ENCODE results near the gene ANKFN1. TPM values are rescaled to one million over a fixed set of nuclear protein-coding genes. Genes with fewer than 3 reads are reported as not detected.

The ANKFN1 gene
- total RNA-seq, 1 donor from 2014 or later = 0.21 TPM

DNA sequence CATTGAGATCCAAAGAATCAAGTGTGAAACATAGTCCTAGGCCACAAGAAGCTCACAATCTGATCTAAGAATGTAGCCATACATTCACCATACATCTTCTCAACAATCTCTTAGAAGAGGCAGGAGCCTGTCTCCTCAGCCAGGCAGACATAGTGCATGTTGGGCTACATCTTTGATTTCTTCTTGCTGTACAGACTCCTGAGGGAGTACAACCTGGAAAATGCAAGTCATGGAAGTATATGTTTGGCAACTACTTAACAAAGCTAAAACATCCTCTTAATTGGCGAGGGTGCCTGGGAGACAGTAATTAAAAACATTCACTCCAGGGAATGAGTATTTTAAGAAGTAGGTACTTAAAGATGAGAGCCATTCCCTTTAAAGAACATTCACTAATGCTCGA is 361.0 kb downstream of the ANKFN1 start:
- H3K27ac Mint-ChIP-seq (ENCODE audit: unreplicated experiment) = no peak overlapping the region
- H3K4me3 Mint-ChIP-seq = no peak overlapping the region
- no peaks in the 10 kb centered on the region for H3K27me3 Mint-ChIP-seq (ENCODE audit: low read depth)
- no peak for DNase-seq (ENCODE audit: low read depth, low spot score)
- no peaks in the 10 kb centered on the region for H3K36me3 Mint-ChIP-seq (ENCODE audit: low read depth)
- TF ChIP-seq, protein P1, sequence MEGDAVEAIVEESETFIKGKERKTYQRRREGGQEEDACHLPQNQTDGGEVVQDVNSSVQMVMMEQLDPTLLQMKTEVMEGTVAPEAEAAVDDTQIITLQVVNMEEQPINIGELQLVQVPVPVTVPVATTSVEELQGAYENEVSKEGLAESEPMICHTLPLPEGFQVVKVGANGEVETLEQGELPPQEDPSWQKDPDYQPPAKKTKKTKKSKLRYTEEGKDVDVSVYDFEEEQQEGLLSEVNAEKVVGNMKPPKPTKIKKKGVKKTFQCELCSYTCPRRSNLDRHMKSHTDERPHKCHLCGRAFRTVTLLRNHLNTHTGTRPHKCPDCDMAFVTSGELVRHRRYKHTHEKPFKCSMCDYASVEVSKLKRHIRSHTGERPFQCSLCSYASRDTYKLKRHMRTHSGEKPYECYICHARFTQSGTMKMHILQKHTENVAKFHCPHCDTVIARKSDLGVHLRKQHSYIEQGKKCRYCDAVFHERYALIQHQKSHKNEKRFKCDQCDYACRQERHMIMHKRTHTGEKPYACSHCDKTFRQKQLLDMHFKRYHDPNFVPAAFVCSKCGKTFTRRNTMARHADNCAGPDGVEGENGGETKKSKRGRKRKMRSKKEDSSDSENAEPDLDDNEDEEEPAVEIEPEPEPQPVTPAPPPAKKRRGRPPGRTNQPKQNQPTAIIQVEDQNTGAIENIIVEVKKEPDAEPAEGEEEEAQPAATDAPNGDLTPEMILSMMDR (conservative IDR thresholded peaks at IDR 0.05) = no peak
- no peaks in the 10 kb centered on the region for H3K4me1 Mint-ChIP-seq
- H3K9me3 Mint-ChIP-seq = no peaks in the 10 kb centered on the region

- Mint-ChIP-seq H3K9me3 (no peaks in the 10 kb centered on the region), H3K27ac (ENCODE audit: unreplicated experiment) (no peak overlapping the region), H3K27me3 (ENCODE audit: low read depth) (no peaks in the 10 kb centered on the region), H3K36me3 (ENCODE audit: low read depth) (no peaks in the 10 kb centered on the region), H3K4me3 (no peak overlapping the region), H3K4me1 (no peaks in the 10 kb centered on the region)
- TF ChIP-seq, protein P1 (conservative IDR thresholded peaks at IDR 0.05) = no peak
- DNase-seq (ENCODE audit: low read depth, low spot score) = no peak
Measured at GRCh38 chr17:56514899-56515298, 361.6 kb downstream of the ANKFN1 start.

DNA sequence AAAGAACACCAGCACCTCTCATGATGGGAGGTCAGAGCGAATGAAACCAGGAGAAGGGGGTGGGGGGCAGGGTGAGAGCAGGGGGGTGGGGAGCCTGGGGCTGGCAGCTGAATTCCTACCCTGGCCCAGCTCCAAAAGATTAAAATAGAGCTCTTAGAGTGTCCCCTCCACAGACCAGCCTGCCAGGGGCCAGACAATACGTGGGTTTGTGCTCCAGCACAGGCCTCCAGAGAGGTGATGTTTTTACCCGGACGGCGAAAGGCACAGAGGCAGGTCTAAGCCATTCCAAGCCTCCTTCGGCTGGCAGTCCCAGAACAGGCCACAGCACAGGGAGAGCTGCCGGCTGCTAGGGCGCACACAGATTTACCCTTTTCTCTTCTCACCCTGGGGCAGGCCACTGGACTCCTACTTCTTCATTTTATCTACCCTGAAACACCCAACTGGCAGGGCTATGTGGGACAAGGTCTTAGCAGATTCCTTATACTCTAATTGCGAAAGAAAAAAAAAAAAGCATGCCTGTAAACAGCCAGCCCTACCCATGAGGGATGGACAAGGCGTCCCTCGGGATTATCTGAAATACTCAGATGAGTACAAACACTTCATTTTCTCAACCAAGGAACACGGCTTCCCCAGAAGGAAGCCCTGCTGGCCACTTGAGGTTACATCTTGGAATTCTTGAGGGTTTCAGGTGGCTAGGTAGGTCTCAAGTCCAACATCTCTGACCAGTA is 368.3 kb downstream of the ANKFN1 start:
- H3K27ac Mint-ChIP-seq (ENCODE audit: unreplicated experiment) = peak overlapping the region; percentile 12

DNA sequence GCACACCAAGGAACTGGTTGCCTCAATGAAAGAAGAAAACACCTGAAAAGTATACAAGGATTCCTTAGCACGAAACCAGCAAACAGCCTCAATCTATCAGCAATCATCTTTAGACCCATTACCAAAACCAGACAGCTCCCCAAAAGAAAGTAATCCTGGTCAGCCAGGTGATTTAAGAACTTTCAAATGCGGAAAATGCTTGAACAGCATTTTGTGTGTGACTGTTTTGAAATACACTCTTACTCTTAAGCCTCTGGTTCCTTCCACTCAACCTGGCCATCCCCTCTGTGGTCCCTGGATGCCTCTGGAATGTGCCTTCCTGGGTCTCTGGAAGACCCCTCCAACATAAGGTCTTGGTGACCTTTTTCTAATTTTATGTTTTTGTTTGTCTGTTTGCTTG is 369.8 kb downstream of the ANKFN1 start:
- DNase-seq (ENCODE audit: low read depth, low spot score) = no peak
- no peak overlapping the region for H3K27ac Mint-ChIP-seq (ENCODE audit: unreplicated experiment)
- TF ChIP-seq, protein P1 (conservative IDR thresholded peaks at IDR 0.05) = no peak
- H3K4me3 Mint-ChIP-seq = no peak overlapping the region
- no peaks in the 10 kb centered on the region for H3K4me1 Mint-ChIP-seq
- H3K36me3 Mint-ChIP-seq (ENCODE audit: low read depth) = no peaks in the 10 kb centered on the region
- H3K27me3 Mint-ChIP-seq (ENCODE audit: low read depth) = peaks cover 7% of the 10 kb centered on the region
- no peaks in the 10 kb centered on the region for H3K9me3 Mint-ChIP-seq

More for the DNA sequence above, 368.3 kb downstream of the ANKFN1 start:
- Mint-ChIP-seq H3K9me3 (no peaks in the 10 kb centered on the region), H3K4me3 (no peak overlapping the region), H3K4me1 (no peaks in the 10 kb centered on the region), H3K36me3 (ENCODE audit: low read depth) (no peaks in the 10 kb centered on the region), H3K27me3 (ENCODE audit: low read depth) (peaks cover 7% of the 10 kb centered on the region)
- DNase-seq (ENCODE audit: low read depth, low spot score) = no peak
- TF ChIP-seq, protein P1 (conservative IDR thresholded peaks at IDR 0.05) = no peak

DNA sequence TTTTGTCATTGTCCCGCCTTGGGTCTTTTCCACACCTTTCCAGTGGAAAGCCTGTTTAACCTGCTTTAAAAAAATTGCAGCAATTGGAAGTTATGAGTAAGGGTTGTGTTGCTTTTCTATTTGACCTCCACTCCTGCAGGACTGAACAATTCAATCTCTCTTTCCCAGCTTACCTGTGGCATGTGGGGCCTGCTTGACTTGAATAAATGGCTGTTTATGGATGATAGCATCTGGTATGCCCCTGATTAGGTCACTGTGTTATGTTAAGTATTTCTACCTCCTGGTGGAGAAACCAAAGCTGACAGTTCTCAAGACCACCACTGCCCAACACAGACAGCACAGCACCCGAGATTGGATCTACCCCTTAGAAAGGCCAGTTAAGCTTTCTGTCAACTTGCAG is 375.4 kb downstream of the ANKFN1 start:
- Mint-ChIP-seq H3K9me3 (no peaks in the 10 kb centered on the region), H3K27ac (ENCODE audit: unreplicated experiment) (no peak overlapping the region), H3K27me3 (ENCODE audit: low read depth) (peaks cover 18% of the 10 kb centered on the region), H3K4me1 (no peaks in the 10 kb centered on the region), H3K4me3 (no peak overlapping the region), H3K36me3 (ENCODE audit: low read depth) (no peaks in the 10 kb centered on the region)
- DNase-seq (ENCODE audit: low read depth, low spot score) = no peak
- TF ChIP-seq, protein P1 (conservative IDR thresholded peaks at IDR 0.05) = peak; percentile 13

Data from neural crest cell (in vitro differentiated cells).